Endometrium (tissue), 2 donors: Measurements from ENCODE around the gene CHAT.

Experiments used
- FAIRE-seq: peaks from 2 replicates; lab custom pipeline; 2012; peaks lifted over from hg19 to GRCh38; lab: Jason Lieb, UNC
- donor health status: control.
- donor health status: control.

The CHAT gene

GRCh38 chr10:49612513-49613164, 1.2 kb upstream of the CHAT start:
- FAIRE-seq, result no peak

- FAIRE-seq, result no peak
Measured at GRCh38 chr10:49613165-49613881, 514 bp upstream of the CHAT start.

DNA sequence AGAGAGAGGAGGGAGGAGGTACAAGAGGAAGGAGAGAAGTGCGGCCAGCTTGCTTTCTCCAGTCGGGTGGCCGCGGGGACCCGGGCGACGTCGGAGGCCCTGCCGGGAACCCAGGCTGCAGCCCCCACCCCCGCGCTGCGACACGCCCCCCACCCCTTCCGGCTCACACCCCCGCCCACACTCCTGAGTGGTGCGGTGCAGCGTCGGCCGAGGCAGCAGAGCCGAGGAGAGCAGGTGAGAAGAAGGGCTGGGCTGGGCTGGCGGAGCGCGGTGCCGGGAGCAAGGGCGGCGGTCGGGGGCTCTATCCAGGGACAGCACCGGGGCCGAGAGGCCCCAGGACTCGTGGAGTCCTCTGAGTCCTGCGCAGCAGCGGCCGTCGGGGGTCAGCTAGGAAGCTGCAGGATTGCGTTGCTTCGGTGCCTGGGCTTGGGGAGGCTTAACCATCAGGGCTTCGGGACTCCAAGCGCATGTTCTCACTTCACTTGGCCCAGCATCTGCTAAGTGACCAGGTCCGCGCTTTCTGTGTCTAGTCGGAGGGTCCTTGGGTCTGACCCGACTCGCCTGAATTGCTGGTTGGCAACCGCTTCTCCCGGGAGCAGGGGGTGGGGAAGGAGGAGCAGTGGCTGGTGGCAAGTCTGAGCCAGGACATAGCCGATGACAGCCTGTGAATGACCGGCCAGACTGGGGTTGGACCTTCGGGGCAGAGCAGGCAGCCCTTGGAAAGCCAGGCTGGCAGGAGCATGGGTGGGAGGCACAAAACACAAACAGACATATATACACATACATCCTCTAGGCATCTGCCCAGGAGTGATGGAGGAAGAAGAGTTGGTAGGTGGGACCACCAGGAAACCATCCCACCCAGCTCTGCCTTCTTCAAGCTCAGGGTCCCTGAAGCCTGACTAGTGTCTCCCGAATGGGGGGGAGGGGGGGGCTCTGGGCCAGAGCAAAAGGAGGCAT, 683 bp downstream of the CHAT start:
- FAIRE-seq, result no peak

DNA sequence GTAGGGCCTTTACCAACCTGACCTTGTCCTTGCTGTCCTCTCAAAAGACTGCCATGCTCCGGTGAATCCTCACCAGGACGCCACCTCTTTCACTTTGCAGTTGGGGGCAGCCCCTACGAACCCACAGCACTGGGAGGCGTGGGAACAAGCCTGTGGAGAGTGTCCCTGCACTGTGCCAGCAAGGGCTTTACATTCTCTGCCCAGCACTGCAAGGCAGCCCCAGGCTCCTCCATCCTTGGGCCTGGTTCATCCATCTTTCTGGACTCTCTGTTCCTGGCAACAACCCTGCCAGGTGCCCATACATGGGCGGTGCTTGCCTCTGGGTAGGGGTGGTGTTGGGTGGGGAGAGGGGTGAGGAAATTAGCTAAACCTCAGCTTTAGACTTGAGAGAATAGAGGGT, 1.4 kb downstream of the CHAT start:
- no peak for FAIRE-seq

- FAIRE-seq, result no peak
Measured at GRCh38 chr10:49615721-49616120, 1.9 kb downstream of the CHAT start.

DNA sequence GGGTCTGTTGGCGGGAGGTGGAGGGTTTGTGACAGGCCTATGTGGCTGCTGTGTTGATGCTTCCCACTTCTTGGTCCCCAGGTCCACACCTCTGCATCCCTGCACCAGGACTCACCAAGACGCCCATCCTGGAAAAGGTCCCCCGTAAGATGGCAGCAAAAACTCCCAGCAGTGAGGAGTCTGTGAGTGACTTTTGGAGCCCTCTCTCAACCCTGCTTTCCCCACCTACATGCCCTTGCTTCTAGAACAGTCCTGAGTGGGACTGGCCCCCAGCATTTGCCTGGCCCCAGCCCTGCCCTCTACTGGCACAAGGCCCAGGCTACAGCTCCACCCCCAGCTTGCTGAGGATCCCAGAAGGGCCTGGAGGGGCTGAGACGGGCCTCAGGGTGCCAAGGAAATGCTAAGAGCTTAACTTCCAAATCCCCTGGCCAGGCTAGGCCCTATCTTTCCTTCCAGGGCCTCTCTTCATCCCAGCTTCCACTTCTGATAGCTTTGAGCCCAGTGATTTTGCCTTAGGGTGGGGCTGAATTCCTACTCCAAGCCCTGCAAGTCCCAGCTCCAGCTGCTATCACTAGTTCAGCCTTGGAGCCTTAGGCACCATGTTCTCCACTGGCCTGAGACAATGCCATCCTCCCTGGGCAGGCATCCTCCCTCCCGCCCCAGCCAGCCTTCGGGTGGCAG, 2.7 kb downstream of the CHAT start:
- no peak for FAIRE-seq

DNA sequence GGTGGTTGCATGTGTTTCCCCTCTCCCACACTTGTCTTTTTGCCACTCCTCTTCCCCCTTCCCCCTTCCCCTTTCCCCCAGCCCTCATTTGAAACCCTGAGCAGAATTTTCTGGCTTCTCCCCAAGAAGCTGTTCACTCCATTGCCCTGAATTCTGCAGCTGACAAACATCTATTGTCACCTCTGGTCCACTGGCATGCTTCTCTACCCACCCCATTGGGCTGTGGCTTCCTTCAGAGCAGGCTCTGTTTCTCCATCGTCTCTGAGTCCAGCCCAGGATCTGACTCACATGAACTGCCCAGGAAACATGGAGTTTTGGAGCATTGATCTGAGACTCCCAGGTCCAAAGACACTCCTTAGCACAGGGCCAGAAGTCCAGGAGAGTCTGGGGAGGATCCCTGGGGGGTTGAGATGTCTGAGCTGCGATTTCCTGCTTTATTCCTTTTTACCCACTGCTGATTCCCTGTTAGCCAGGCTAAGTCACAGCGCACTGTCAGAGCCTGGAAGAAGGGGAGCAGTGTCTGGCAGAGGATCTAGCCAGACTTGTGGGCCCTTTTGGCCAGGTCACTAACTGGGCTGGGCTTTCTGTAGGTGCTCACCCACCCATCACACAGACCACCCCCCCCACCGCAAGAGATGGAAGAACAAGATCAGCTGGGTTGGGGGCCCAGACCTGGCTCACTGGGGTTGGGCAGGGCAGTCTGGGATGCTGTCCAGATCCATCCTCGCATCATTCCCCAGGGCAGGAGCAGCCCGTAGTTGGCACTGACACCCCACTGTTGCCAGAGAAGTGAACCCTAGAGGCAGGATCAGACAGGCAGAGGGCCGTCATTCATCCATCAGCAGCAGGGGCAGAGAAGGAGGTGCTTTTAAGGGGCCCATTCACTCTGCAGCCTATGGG, 3.5 kb downstream of the CHAT start:
- FAIRE-seq, result no peak

- FAIRE-seq, result no peak
Measured at GRCh38 chr10:49618821-49619220, 5.0 kb downstream of the CHAT start.

DNA sequence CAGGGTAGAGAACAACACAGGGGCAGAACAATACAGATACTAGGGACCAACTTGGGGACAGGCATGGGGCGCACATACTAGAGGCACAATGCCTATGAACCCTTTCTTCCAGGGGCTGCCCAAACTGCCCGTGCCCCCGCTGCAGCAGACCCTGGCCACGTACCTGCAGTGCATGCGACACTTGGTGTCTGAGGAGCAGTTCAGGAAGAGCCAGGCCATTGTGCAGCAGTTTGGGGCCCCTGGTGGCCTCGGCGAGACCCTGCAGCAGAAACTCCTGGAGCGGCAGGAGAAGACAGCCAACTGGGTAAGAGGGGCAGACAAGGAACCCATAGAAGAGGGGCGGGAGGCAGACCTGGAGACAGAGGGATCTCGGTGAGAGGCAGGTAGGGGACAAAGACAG, 5.8 kb downstream of the CHAT start:
- FAIRE-seq, result no peak

DNA sequence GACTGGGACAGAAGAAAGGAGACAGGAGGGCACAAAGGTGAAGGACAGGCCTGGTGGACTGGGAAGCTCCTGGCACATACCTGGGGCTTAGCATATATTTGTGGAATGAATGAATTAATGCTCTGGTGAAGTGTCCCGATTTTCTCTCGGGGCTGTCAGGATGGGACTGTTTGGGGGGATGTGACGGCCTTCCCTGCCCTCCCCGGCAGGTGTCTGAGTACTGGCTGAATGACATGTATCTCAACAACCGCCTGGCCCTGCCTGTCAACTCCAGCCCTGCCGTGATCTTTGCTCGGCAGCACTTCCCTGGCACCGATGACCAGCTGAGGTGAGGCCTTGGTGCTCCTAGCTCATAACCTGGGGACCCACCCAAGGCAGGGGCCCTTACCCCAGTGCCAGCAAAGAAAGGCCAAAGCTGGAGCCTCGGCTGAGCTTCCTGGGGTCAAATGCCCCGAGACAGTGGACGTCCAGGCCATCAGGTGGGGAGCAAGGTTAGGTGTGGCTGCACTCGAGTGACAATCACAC, 6.5 kb downstream of the CHAT start:
- FAIRE-seq, result no peak

GRCh38 chr10:49620841-49621378, 7.1 kb downstream of the CHAT start:
- FAIRE-seq, result no peak

GRCh38 chr10:49621561-49621960, 7.7 kb downstream of the CHAT start:
- FAIRE-seq, result no peak

DNA sequence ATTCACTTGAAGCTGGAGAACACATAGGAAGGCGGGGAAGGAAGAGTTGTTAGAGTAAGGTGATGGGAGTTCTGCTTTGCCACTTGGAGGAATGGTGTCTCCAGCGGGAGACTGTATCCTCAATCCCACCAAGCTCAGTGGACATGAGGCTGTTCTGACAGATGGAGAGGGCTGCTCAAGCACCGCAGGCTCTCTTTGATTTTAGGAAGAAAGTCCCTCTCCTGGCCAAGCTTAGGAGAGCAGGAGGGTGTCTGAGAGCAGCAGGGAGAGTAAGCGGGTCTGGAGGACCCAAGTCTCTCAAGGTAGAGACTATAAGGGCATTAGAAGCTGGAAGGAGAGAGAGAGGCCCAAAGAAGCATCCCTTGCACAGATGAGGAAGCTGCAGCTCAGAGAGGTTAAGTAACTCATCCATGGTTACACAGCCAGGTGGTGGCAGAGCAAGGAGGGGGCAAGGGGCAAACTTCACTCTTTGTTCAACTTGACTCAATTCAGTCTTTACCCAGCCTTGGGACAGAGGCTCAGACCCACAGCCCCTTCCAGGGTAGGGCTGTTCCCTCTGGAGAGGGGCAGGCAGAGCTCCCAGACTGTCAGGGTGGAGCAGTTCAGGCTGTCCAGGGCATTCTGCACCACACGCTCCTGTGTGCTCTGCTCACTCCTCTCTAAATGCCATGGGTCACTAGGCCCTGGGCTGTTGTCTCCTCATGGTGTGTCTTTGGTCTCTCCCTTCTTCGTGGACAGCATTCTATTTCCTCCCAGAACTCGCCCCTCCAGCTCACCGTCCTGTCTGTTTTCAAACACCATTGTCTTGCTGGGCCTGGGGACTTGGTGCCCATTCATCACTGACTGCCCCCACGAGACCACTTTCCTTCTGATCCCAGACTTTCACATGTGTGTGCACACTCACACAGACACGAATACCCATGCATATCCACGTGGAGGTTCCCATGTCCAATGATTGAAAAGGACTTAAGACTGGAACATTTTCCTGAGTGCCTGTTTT, 8.9 kb downstream of the CHAT start:
- FAIRE-seq, result no peak

DNA sequence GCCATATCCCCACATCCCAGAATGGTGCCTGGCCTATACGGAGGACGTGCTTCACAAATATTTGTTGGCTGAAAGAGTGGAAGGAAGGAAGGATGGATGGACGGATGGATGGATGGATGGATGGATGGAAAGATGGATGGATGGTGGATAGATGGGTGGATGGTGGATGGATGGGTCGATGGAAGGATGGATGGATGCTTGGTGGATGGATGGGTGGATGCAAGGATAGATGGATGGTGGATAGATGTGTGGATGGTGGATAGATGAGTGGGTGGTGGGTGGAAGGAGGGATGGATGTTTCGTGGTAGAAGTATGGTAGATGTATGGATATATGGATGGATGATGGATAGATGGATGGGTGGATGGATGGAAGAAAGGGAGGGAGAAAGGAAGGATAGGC, 10.8 kb downstream of the CHAT start:
- no peak for FAIRE-seq

DNA sequence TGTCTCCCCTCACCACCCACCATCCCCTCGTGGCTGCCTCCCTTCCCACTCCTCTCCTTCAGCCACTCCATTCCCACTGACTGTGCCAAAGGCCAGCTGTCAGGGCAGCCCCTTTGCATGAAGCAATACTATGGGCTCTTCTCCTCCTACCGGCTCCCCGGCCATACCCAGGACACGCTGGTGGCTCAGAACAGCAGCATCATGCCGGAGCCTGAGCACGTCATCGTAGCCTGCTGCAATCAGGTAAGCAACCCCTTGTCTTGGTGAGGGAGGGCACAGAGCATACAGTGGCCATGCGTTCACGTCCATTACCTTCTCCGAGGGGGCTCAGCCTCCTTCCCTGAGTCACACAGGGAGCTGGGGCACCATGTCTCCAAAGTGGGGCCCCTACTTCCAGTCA, 11.6 kb downstream of the CHAT start:
- no peak for FAIRE-seq

DNA sequence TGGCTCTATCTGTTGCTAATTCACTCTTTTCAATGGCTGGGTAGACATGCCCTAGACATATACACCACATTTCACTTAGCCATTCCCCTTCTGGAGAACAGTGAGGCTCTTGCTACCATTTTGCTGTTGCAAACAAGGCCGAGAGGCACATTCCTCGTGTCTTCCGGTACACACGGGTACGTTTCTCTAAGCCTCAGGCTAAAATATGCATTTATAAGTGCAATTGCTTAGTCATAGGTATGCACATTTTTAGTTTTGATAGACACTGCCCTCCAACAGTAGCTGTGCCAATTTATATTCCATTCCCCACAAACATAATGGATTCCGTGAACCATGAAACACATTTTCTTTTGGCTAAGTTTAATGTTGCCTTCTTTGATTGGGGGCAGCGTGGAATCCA, 13.2 kb downstream of the CHAT start:
- FAIRE-seq, result no peak

DNA sequence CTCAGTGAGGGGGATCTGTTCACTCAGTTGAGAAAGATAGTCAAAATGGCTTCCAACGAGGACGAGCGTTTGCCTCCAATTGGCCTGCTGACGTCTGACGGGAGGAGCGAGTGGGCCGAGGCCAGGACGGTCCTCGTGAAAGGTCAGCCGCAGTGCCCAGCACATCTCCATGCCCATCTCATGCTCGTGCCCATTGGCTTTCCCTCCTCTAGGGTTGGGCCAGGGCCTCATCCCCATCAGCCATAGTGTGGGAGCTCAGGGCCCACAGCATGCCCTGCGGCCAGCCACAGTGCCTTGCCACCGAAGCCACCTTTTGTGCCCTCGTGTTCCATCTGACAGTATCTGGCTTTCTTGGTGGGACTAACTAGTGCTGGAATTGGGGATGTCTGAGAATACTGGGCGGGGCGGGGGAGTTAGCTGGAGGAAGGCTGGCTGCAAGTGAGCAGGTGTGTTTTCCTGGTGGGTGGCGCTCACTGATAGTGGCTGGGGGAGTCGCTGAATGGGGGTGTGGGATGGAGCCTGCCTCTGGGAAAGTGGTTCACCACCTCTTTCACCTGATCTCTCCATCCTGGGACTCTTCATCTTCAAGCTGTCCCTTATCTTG, 13.9 kb downstream of the CHAT start:
- FAIRE-seq, result no peak

- no peak for FAIRE-seq
Measured at GRCh38 chr10:49628599-49628998, 14.8 kb downstream of the CHAT start.

DNA sequence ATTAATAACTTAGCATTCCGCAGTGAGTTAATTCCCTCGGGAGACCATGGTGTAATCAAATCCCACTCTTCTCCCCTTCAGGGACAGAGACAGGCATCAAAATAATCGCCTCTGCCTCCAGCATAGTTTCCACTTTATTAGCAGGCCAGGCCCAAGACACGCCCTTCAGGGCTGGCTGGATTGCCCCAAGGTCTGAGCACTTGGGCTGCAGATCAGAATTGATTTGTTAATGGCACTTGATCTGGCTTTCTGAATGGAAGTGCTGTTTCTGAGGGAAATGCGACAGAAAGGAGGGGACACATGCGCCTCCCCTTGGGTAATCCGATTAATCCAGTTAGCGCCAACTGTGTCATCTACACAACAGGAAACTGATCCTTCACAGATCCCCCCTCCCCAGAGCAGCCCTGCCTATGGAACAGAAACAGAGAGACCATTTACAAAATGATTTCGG, 15.6 kb downstream of the CHAT start:
- FAIRE-seq, result no peak
